HCT116 (cell line): Measurements from ENCODE around the gene AWAT1. TPM values are rescaled to one million over a fixed set of nuclear protein-coding genes. Genes with fewer than 3 reads are reported as not detected.

Experiments
- ATAC-seq: fragments of 200-7000 bp; cut with Tn5 transposase; 2 replicates; pipeline ENCODE4 v1.9.1; 2020; ENCODE audit warnings: mild to moderate bottlenecking, moderate library complexity
- Bru-seq: library from RNA; stranded (reverse); fragments of 400-500 nt; gene quantifications from one replicate; lab custom pipeline; 2021; lab: Mats Ljungman, UMichigan
- BruChase-seq, 2 experiments: library from RNA; stranded (reverse); fragments of 400-500 nt; gene quantifications; one replicate each; lab custom pipeline; 2021; lab: Mats Ljungman, UMichigan
- BruUV-seq: library from RNA; stranded (reverse); fragments of 400-500 nt; replicated peaks from 2 replicates; lab custom pipeline; 2021; lab: Mats Ljungman, UMichigan
- CTCF ChIA-PET: fragments of 300-600 bp; sonication (Branson Sonifier 250); formaldehyde crosslinking; loops from one replicate; lab custom pipeline; 2021; ENCODE audit warnings: antibody characterized with exemption; lab: Charles Lee
- POLR2A ChIA-PET: fragments of 300-600, 350-600 bp; sonication (Branson Sonifier 250); formaldehyde crosslinking; loops from one replicate; lab custom pipeline; 2021; ENCODE audit warnings: antibody characterized with exemption; lab: Charles Lee
- RAD21 ChIA-PET, 2 experiments: fragments of 300-600 bp; sonication (Branson Sonifier 250); formaldehyde crosslinking; loops; one replicate each; lab custom pipeline; 2023; ENCODE audit warnings: low total read pairs in 2 of 2; ENCODE audit not compliant: uncharacterized antibody in 2 of 2, unreplicated experiment in 2 of 2, low non-redundant PET in 1 of 2; lab: Charles Lee
- DNase-seq: peaks from one replicate; pipeline ENCODE4 v3.0.0-alpha.2; 2010; ENCODE audit warnings: low read depth, low spot score
- H2AFZ ChIP-seq: fragments of 200-600 bp; shearing (Covaris generic), sonication (generic); 2 replicates; pipeline ENCODE4 v1.6.1; 2017; ENCODE audit warnings: low read depth, mixed run types, mixed read lengths, antibody characterized with exemption, low read length; ENCODE audit not compliant: poor library complexity, severe bottlenecking
- H3K27ac ChIP-seq: 2 replicates; pipeline ENCODE4 v1.5.1; 2012; ENCODE audit warnings: low read depth, low read length
- H3K27me3 ChIP-seq: fragments of 200-600 bp; sonication (generic); 2 replicates; pipeline ENCODE4 v1.6.1; 2016; ENCODE audit warnings: mixed run types, low read length, mixed read lengths; ENCODE audit not compliant: insufficient read depth
- H3K36me3 ChIP-seq, 2 experiments: fragments of 200-500 bp in 1 of 2; fragments of 200-600 bp in 1 of 2; sonication (Bioruptor generic) in 1 of 2; sonication (generic) in 1 of 2; 2 replicates each; pipeline versions ENCODE4 v1.5.1 to v1.6.1; 2014 to 2016; ENCODE audit warnings: low read length in 2 of 2, inconsistent platforms in 1 of 2, mixed read lengths in 1 of 2, mixed run types in 1 of 2; ENCODE audit not compliant: insufficient read depth in 2 of 2, control insufficient read depth in 1 of 2
- H3K4me1 ChIP-seq, 2 experiments: fragments of 200-600 bp in 1 of 2; sonication (generic) in 1 of 2; 2 replicates each; pipeline versions ENCODE4 v1.5.1 to v1.6.1; 2012 to 2017; ENCODE audit warnings: low read length in 2 of 2, inconsistent platforms in 1 of 2, mild to moderate bottlenecking in 1 of 2, mixed read lengths in 1 of 2, mixed run types in 1 of 2, moderate library complexity in 1 of 2; ENCODE audit not compliant: insufficient read depth in 2 of 2, control insufficient read depth in 1 of 2
- H3K4me2 ChIP-seq: fragments of 200-600 bp; sonication (generic); 2 replicates; pipeline ENCODE4 v1.6.1; 2017; ENCODE audit warnings: mixed run types, low read length, mixed read lengths
- H3K4me3 ChIP-seq, 2 experiments: fragments of 200-600 bp in 1 of 2; sonication (generic) in 1 of 2; replicated peaks in 1 of 2; 2 replicates each; pipeline ENCODE4 v1.5.1; 2011 to 2016; ENCODE audit warnings: low read length in 2 of 2, control low read depth in 1 of 2, low read depth in 1 of 2, mild to moderate bottlenecking in 1 of 2, mixed read lengths in 1 of 2, mixed run types in 1 of 2
- H3K79me2 ChIP-seq: fragments of 200-600 bp; sonication (generic); 2 replicates; pipeline ENCODE4 v1.6.1; 2017; ENCODE audit warnings: mild to moderate bottlenecking, mixed run types, low read length, moderate library complexity, mixed read lengths; ENCODE audit not compliant: insufficient read depth
- H3K9ac ChIP-seq: fragments of 200-600 bp; sonication (generic); 2 replicates; pipeline ENCODE4 v1.6.1; 2016; ENCODE audit warnings: low read length, mixed read lengths
- H3K9me2 ChIP-seq: fragments of 200-600 bp; sonication (generic), shearing (Covaris generic); 2 replicates; pipeline ENCODE4 v1.6.1; 2017; ENCODE audit warnings: mixed run types, mild to moderate bottlenecking, moderate library complexity; ENCODE audit not compliant: insufficient read depth
- H3K9me3 ChIP-seq, 2 experiments: fragments of 200-500 bp in 1 of 2; fragments of 200-600 bp in 1 of 2; sonication (Bioruptor generic) in 1 of 2; sonication (generic) in 1 of 2; 2 replicates each; pipeline ENCODE4 v1.6.1; 2014 to 2017; ENCODE audit warnings: low read length in 2 of 2, mixed read lengths in 2 of 2, inconsistent platforms in 1 of 2, low read depth in 1 of 2, mild to moderate bottlenecking in 1 of 2, mixed run types in 1 of 2, moderate library complexity in 1 of 2; ENCODE audit not compliant: control insufficient read depth in 1 of 2, insufficient read depth in 1 of 2
- H4K20me1 ChIP-seq: fragments of 200-600 bp; sonication (generic), shearing (Covaris generic); 2 replicates; pipeline ENCODE4 v1.6.1; 2017; ENCODE audit warnings: mixed run types, mild to moderate bottlenecking, moderate library complexity; ENCODE audit not compliant: insufficient read depth
- EGR1 ChIP-seq: IDR thresholded peaks from 2 replicates; pipeline ENCODE4 v1.6.1; 2012; ENCODE audit warnings: low read depth
- ELF1 ChIP-seq: IDR thresholded peaks from 2 replicates; pipeline ENCODE4 v1.6.1; 2012; ENCODE audit warnings: low read depth, borderline replicate concordance
- intact Hi-C: fragments of 100-400 bp; cut with micrococcal nuclease; formaldehyde crosslinking; loops from 2 replicates; pipeline ENCODE4 v1.10.0; 2022
- long read RNA-seq: library from polyadenylated mRNA; unstranded; transcript quantifications from one replicate; pipeline ENCODE4 v2.0.0, GENCODE V29; 2021; ENCODE audit not compliant: unreplicated experiment
- polyA plus RNA-seq: library from polyadenylated mRNA; unstranded; fragments of >200 nt; gene quantifications from 2 replicates; pipeline ENCODE4 v1.2.1, GENCODE V29; 2012; ENCODE audit warnings: missing spikeins
- total RNA-seq: library from RNA; stranded (reverse); gene quantifications from one replicate; pipeline ENCODE4 v1.2.1, GENCODE V29; 2021; ENCODE audit not compliant: unreplicated experiment
- TF ChIP-seq, protein P1 (sequence below), 3 experiments: fragments of 200-600 bp in 1 of 3; sonication (generic) in 1 of 3; IDR thresholded peaks in 2 of 3; conservative IDR thresholded peaks in 1 of 3; 2 replicates each; pipeline ENCODE4 v1.5.1; 2012 to 2017; ENCODE audit warnings: low read depth in 2 of 3, low read length in 2 of 3, antibody characterized with exemption in 1 of 3, borderline replicate concordance in 1 of 3, control low read depth in 1 of 3, mild to moderate bottlenecking in 1 of 3, mixed read lengths in 1 of 3, mixed run types in 1 of 3, moderate library complexity in 1 of 3; ENCODE audit not compliant: insufficient read depth in 1 of 3
- TF ChIP-seq, protein P2 (sequence below): IDR thresholded peaks from 2 replicates; pipeline ENCODE4 v1.6.1; 2012; ENCODE audit warnings: low read depth

The AWAT1 gene
- total RNA-seq, result not detected
- not detected in 2 replicates for polyA plus RNA-seq
- Bru-seq, nascent RNA, result not detected
- not detected for BruChase-seq, experiment 1, labeled RNA remaining after a 6-hour chase
- not detected for BruChase-seq, experiment 2, labeled RNA remaining after a 2-hour chase
- long read RNA-seq, result 0 reads

GRCh38 chrX:70234355-70234754 is at the start of gene AWAT1:
TSS of gene AWAT1 (plus strand) at chrX:70234655. CDS start at chrX:70234696, 41 bp downstream.
- H3K79me2 ChIP-seq, result no peaks in the 10 kb centered on the region
- RAD21 ChIA-PET, result no interaction called here
- no peaks in the 10 kb centered on the region for H4K20me1 ChIP-seq
- CTCF ChIA-PET, result no interaction called here
- H3K9ac ChIP-seq, result no peak within 1 kb of the TSS
- H3K4me2 ChIP-seq, result no peak within 1 kb of the TSS
- H3K36me3 ChIP-seq, result no peaks in the 10 kb centered on the region
- DNase-seq, result no peak
- BruUV-seq, result no TSS peak
- H3K27ac ChIP-seq, result no peak within 1 kb of the TSS
- H3K9me2 ChIP-seq, result no peaks in the 10 kb centered on the region
- H3K9me3 ChIP-seq, result no peaks in the 10 kb centered on the region
- intact Hi-C loops, result no loop called here
- TF ChIP-seq, protein P1, sequence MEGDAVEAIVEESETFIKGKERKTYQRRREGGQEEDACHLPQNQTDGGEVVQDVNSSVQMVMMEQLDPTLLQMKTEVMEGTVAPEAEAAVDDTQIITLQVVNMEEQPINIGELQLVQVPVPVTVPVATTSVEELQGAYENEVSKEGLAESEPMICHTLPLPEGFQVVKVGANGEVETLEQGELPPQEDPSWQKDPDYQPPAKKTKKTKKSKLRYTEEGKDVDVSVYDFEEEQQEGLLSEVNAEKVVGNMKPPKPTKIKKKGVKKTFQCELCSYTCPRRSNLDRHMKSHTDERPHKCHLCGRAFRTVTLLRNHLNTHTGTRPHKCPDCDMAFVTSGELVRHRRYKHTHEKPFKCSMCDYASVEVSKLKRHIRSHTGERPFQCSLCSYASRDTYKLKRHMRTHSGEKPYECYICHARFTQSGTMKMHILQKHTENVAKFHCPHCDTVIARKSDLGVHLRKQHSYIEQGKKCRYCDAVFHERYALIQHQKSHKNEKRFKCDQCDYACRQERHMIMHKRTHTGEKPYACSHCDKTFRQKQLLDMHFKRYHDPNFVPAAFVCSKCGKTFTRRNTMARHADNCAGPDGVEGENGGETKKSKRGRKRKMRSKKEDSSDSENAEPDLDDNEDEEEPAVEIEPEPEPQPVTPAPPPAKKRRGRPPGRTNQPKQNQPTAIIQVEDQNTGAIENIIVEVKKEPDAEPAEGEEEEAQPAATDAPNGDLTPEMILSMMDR (IDR thresholded peaks at IDR 0.05 in 2 of 3, conservative IDR thresholded peaks at IDR 0.05 in 1 of 3; ENCODE audit: borderline replicate concordance in 1 of 3, insufficient read depth in 1 of 3, low read depth in 2 of 3, low read length in 2 of 3), result no peak
- TF ChIP-seq, protein P2, sequence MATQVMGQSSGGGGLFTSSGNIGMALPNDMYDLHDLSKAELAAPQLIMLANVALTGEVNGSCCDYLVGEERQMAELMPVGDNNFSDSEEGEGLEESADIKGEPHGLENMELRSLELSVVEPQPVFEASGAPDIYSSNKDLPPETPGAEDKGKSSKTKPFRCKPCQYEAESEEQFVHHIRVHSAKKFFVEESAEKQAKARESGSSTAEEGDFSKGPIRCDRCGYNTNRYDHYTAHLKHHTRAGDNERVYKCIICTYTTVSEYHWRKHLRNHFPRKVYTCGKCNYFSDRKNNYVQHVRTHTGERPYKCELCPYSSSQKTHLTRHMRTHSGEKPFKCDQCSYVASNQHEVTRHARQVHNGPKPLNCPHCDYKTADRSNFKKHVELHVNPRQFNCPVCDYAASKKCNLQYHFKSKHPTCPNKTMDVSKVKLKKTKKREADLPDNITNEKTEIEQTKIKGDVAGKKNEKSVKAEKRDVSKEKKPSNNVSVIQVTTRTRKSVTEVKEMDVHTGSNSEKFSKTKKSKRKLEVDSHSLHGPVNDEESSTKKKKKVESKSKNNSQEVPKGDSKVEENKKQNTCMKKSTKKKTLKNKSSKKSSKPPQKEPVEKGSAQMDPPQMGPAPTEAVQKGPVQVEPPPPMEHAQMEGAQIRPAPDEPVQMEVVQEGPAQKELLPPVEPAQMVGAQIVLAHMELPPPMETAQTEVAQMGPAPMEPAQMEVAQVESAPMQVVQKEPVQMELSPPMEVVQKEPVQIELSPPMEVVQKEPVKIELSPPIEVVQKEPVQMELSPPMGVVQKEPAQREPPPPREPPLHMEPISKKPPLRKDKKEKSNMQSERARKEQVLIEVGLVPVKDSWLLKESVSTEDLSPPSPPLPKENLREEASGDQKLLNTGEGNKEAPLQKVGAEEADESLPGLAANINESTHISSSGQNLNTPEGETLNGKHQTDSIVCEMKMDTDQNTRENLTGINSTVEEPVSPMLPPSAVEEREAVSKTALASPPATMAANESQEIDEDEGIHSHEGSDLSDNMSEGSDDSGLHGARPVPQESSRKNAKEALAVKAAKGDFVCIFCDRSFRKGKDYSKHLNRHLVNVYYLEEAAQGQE, result no peak
- TF ChIP-seq EGR1 (no peak), ELF1 (no peak)
- no peak within 1 kb of the TSS for H3K4me3 ChIP-seq
- no peak within 1 kb of the TSS for H2AFZ ChIP-seq
- peaks cover 0 to 14% of the 10 kb centered on the region in 2 experiments; a peak in 1 of 4 replicates for H3K4me1 ChIP-seq
- H3K27me3 ChIP-seq, result no peaks in the 10 kb centered on the region
- no peak for ATAC-seq
- POLR2A ChIA-PET, result no interaction called here
